IPS-20b (cell line): ENCODE measurements around the gene ZC3H7B.
"Not testable (repeated sequence)": the region's sequence is repeated elsewhere in the genome, so short reads cannot be mapped to it uniquely, and the experiment has no call there.

Experiments used
- H3K27ac ChIP-seq: one replicate; pipeline ENCODE4 v1.5.1; 2013; ENCODE audit warnings: low read length
- H3K27me3 ChIP-seq: 2 replicates; pipeline ENCODE4 v1.6.1; 2013; ENCODE audit warnings: mild to moderate bottlenecking, low read length, inconsistent platforms; ENCODE audit not compliant: insufficient read depth
- H3K36me3 ChIP-seq: 2 replicates; pipeline ENCODE4 v1.6.1; 2013; ENCODE audit warnings: low read depth, mild to moderate bottlenecking, inconsistent platforms, low read length, moderate library complexity; ENCODE audit not compliant: insufficient read depth
- H3K4me1 ChIP-seq: 2 replicates; pipeline ENCODE4 v1.6.1; 2013; ENCODE audit warnings: mild to moderate bottlenecking, control low read depth, inconsistent platforms, low read length, moderate library complexity; ENCODE audit not compliant: insufficient read depth
- H3K4me3 ChIP-seq: 2 replicates; pipeline ENCODE4 v1.5.1; 2013; ENCODE audit warnings: mild to moderate bottlenecking, low read length, inconsistent platforms
- H3K9ac ChIP-seq: 2 replicates; pipeline ENCODE4 v1.6.1; 2013; ENCODE audit warnings: low read depth, mild to moderate bottlenecking, inconsistent platforms, low read length, moderate library complexity
- H3K9me3 ChIP-seq: 2 replicates; pipeline ENCODE4 v1.6.1; 2013; ENCODE audit warnings: mild to moderate bottlenecking, low read depth, low read length, inconsistent platforms; ENCODE audit not compliant: insufficient read depth

ZC3H7B gene

DNA sequence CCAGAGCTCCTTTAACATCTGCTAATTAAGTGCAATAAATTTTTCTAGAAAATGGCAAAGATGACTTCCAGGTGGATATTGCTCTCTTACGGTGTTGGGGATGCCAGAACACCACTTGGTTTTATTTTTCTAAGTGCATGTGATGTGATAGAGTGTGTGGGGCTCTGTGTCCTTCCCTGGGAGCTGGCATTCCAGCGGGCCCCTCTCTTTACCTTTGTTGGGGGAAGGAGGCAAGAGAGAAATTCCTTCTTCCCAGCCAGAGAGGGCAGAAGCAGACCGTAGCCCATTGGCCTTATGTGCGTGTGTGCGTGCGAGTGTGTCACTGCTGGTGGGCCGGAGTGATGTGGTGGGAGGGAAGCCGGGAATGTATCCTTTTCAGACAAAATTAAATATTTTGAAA lies 97.6 kb downstream of the ZC3H7B start:
- Histone ChIP-seq H3K4me3 (no peak overlapping the region), H3K27me3 (no peaks in the 10 kb centered on the region), H3K4me1 (no peaks in the 10 kb centered on the region), H3K27ac (no peak overlapping the region), H3K9me3 (no peaks in the 10 kb centered on the region), H3K36me3 (peaks cover 26% of the 10 kb centered on the region), H3K9ac (no peak overlapping the region)

GRCh38 chr22:41401781-41402648 lies 100.7 kb downstream of the ZC3H7B start:
- Histone ChIP-seq H3K4me1 (no peaks in the 10 kb centered on the region), H3K27ac (no peak overlapping the region), H3K9ac (no peak overlapping the region)

DNA sequence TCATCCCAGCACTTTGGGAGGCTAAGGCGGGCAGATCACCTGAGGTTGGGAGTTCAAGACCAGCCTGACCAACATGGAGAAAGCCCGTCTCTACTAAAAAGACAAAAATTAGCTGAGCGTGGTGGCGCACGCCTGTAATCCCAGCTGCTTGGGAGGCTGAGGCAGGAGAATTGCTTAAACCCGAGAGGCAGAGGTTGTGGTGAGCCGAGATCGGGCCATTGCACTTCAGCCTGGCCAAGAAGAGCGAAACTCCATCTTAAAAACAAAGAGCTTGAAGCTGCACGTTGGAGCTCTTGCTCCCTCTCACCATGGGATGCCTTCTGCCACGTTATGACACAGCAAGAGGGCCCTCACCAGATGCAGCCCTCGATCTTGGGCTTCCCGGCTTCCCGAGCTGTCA lies 101.5 kb downstream of the ZC3H7B start:
- not testable (repeated sequence) for H3K27ac ChIP-seq, H3K9ac ChIP-seq, H3K9me3 ChIP-seq

More at GRCh38 chr22:41401781-41402648, 100.7 kb downstream of the ZC3H7B start:
- Histone ChIP-seq H3K27me3 (no peaks in the 10 kb centered on the region), H3K4me3 (no peak overlapping the region), H3K36me3 (no peaks in the 10 kb centered on the region), H3K9me3 (no peaks in the 10 kb centered on the region)

DNA sequence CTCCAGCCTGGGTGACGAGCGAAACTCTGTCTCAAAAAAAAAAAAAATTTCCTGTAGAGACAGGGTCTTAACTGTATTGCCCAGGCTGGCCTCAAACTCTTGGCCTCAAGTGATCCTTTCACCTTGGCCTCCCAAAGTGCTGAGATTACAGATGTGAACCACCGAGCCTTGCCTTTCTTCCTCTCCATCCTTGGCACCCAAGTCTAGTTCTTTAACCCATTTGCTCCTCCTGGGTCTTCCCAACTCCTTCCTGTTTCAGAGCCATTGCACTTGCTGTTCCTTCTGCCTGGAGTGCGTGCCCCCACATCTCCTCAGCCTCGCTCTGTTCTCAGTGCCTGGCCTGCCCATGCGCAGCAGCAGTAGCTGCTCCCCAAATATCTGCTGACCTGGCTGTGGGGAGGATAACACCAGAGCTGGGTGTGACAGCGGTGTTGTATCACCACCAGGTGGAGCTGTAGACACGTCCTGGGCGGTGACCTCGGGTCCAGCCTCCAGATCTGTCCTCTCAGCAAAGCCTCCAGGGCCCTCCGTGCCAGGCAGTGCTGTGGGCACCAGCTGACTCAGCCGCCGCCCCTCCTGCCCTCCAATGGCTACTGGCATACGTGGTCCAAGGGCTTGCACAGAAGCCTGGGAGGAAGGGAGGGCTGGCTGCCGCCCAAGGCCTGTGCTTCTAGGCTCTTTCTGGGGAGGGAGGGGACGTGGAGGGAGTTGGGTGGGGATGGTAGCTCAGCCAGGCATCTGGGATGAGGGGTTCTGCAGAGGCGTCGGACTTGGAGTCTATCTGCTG lies 102.4 kb downstream of the ZC3H7B start:
- H3K4me3 ChIP-seq, result no peak overlapping the region
- H3K9ac ChIP-seq, result no peak overlapping the region
- no peaks in the 10 kb centered on the region for H3K36me3 ChIP-seq
- H3K9me3 ChIP-seq, result no peaks in the 10 kb centered on the region
- no peaks in the 10 kb centered on the region for H3K27me3 ChIP-seq
- H3K4me1 ChIP-seq, result no peaks in the 10 kb centered on the region
- H3K27ac ChIP-seq, result no peak overlapping the region

More for the DNA sequence above, 101.5 kb downstream of the ZC3H7B start:
- not testable (repeated sequence) for H3K36me3 ChIP-seq, H3K4me1 ChIP-seq, H3K27me3 ChIP-seq, H3K4me3 ChIP-seq

DNA sequence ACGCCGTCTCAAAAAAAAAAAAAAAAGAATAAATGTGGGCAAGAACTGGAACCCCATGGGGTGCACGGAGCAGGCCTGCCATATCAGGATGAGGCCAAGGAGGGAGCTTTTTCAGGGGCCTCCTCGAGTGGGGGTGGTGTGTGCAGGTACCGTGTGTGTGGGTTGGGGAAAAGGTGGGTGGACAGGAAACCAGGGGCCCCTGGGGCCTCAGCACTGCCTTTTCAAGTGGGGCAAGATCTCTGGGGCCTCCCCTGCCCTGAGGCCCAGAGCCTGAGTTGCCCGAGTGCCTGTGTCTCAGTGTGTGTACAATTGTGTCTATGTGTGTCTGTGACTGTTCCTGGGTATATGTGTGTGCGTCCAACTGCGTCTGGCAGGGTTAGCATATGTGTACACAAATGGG lies 104.3 kb downstream of the ZC3H7B start:
- no peak overlapping the region for H3K9ac ChIP-seq
- H3K9me3 ChIP-seq, result no peaks in the 10 kb centered on the region
- no peaks in the 10 kb centered on the region for H3K4me1 ChIP-seq
- no peak overlapping the region for H3K27ac ChIP-seq
- no peaks in the 10 kb centered on the region for H3K27me3 ChIP-seq
- no peak overlapping the region for H3K4me3 ChIP-seq
- no peaks in the 10 kb centered on the region for H3K36me3 ChIP-seq

GRCh38 chr22:41406410-41406809 lies 105.1 kb downstream of the ZC3H7B start:
- H3K4me3 ChIP-seq, result no peak overlapping the region
- no peak overlapping the region for H3K27ac ChIP-seq
- no peaks in the 10 kb centered on the region for H3K36me3 ChIP-seq
- H3K27me3 ChIP-seq, result no peaks in the 10 kb centered on the region
- H3K9me3 ChIP-seq, result no peaks in the 10 kb centered on the region
- H3K9ac ChIP-seq, result no peak overlapping the region
- peaks cover 3% of the 10 kb centered on the region; the same call in 1 of the 2 replicates for H3K4me1 ChIP-seq

GRCh38 chr22:41407433-41407832 lies 106.1 kb downstream of the ZC3H7B start:
- Histone ChIP-seq H3K9me3 (no peaks in the 10 kb centered on the region), H3K27ac (no peak overlapping the region), H3K27me3 (no peaks in the 10 kb centered on the region), H3K4me1 (peaks cover 7% of the 10 kb centered on the region), H3K4me3 (no peak overlapping the region), H3K36me3 (no peaks in the 10 kb centered on the region), H3K9ac (no peak overlapping the region)

DNA sequence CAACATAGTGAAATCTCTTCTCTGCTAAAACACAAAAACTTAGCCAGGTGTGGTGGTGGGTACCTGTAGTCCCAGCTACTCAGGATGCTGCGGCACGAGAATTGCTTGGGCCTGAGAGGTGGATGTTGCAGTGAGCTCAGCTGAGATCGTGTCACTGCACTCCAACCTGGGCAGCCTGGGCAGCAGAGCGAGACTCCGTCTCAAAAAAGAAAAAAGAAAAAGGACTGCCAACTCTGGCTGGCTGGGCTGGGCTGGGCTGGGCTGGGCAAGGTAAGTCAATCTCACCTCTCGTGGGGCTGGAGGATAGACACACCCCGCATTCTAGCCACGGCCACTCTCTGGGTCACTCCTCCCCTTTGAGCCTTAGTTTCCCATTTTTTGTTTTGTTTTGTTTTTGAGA lies 107.3 kb downstream of the ZC3H7B start:
- Histone ChIP-seq H3K27me3 (no peaks in the 10 kb centered on the region), H3K27ac (no peak overlapping the region), H3K9me3 (no peaks in the 10 kb centered on the region), H3K9ac (no peak overlapping the region), H3K4me1 (peaks cover 10% of the 10 kb centered on the region), H3K36me3 (no peaks in the 10 kb centered on the region), H3K4me3 (no peak overlapping the region)
